ENCODE data around the gene CCL14.

CCL14 gene

DNA sequence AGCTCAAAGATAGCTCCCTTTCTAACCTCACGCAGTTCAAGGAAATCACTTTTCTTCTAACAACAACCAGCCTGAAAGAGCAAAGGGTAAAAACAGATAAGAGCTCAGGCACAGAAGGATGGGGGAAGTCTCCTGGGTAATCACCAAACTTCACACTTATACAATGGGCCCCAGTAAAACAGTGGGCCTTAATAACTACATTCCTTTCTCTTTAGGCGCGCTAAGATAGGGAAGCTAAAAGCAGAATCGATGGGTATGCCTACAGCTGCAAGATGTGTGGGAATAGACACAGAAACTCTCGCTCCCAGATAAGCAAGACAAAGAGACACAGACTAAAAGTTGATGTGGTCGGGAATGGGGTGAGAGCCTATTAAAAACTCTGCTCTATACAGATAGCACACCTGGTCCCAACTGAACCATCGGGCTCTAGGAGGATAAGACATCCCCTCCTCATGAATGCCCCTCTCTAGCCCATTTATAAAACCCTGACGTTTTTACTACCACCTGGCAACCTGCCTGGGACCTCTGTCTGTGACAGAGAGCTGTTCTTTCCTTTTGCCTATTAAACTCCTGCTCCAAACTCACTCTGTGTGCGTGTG is 43.8 kb downstream of the CCL14 start:
- TF ChIP-seq GATA3 (IDR thresholded peaks at IDR 0.05; ENCODE audit: low read depth, low read length) (no peak), GATA2 (IDR thresholded peaks at IDR 0.05; ENCODE audit: low read depth, low read length) (no peak)

DNA sequence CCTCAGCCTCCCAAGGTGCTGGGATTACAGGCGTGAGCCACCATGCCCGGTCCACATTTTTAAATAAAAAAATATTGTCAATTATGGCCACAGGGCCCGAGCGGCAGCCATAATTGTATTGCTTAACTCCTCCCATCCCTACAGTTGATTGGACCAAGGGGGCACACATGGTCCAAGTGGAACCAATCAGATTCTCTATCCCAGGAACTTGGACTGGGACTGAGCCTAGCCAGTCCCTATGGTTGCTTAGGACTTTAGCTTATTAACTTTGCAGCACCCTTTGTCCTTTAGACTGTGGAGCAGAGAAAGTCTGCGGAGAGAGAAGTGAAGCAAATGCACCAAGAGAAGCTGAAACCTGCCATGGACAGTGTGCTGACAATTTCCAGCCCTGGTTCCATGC is 50.5 kb downstream of the CCL14 start:
- TF ChIP-seq GATA2 (IDR thresholded peaks at IDR 0.05; ENCODE audit: low read depth, low read length) (no peak), GATA3 (IDR thresholded peaks at IDR 0.05; ENCODE audit: low read depth, low read length) (no peak)

DNA sequence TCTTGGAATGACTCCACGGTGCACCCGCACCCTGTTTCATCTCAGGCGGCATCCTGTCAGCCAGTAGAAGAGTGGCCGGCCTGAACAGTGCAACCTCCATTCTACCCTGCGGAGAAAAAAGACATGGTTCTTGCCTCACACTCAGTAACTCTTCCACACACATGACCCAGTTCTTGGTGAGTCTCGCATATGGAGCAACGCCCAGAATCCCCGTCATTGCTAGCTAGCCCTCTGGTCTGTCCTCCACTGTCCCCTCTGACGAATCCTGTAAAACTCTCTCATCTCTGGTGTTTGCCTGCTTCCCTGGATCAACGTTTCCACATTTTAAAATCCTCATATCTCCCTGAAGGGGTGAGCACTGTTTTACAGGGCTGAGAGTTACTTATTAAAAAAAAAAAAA is 51.8 kb downstream of the CCL14 start:
- no peak for TF ChIP-seq GATA2 (IDR thresholded peaks at IDR 0.05; ENCODE audit: low read depth, low read length)
- TF ChIP-seq GATA3 (IDR thresholded peaks at IDR 0.05; ENCODE audit: low read depth, low read length): no peak

All from SH-SY5Y (cell line).